Osteoblast (primary cell): ENCODE results near the gene NCEH1. TPM values are rescaled to one million over a fixed set of nuclear protein-coding genes. Genes with fewer than 3 reads are reported as not detected.
A peak's percentile ranks its signal among the peaks of the same experiment; 100 is the strongest.

Experiments used
- DNase-seq: peaks from one replicate; pipeline ENCODE4 v3.0.0; 2011; ENCODE audit warnings: low spot score, mixed read lengths; ENCODE audit not compliant: insufficient read length; ENCODE audit errors: missing footprints
- H2AFZ ChIP-seq: 2 replicates; pipeline ENCODE4 v1.6.0; 2011; ENCODE audit warnings: mild to moderate bottlenecking, low read length
- H3K27ac ChIP-seq: 2 replicates; pipeline ENCODE4 v1.5.1; 2011; ENCODE audit warnings: mild to moderate bottlenecking, low read depth, low read length, moderate library complexity
- H3K27me3 ChIP-seq: 2 replicates; pipeline ENCODE4 v1.6.0; 2012; ENCODE audit warnings: mild to moderate bottlenecking, control low read depth, inconsistent platforms, low read length, moderate library complexity; ENCODE audit not compliant: insufficient read depth
- H3K36me3 ChIP-seq: 2 replicates; pipeline ENCODE4 v1.5.1; 2011; ENCODE audit warnings: mild to moderate bottlenecking, low read length, control low read depth, moderate library complexity; ENCODE audit not compliant: insufficient read depth
- H3K4me1 ChIP-seq: 2 replicates; pipeline ENCODE4 v1.5.1; 2011; ENCODE audit warnings: mild to moderate bottlenecking, low read length, control low read depth, moderate library complexity; ENCODE audit not compliant: insufficient read depth
- H3K4me2 ChIP-seq: 2 replicates; pipeline ENCODE4 v1.6.0; 2011; ENCODE audit warnings: mild to moderate bottlenecking, low read length; ENCODE audit not compliant: insufficient read depth
- H3K4me3 ChIP-seq: fragments of 200-600 bp; sonication (generic); 3 replicates; pipeline ENCODE4 v1.5.1; 2012; ENCODE audit warnings: mild to moderate bottlenecking, low read length, inconsistent platforms; ENCODE audit not compliant: insufficient read depth
- H3K79me2 ChIP-seq: 2 replicates; pipeline ENCODE4 v1.6.0; 2012; ENCODE audit warnings: mild to moderate bottlenecking, low read length, control low read depth, inconsistent platforms; ENCODE audit not compliant: insufficient read depth
- H3K9me3 ChIP-seq: 2 replicates; pipeline ENCODE4 v1.5.1; 2011; ENCODE audit warnings: low read depth, low read length, control low read depth
- H4K20me1 ChIP-seq: 2 replicates; pipeline ENCODE4 v1.6.0; 2012; ENCODE audit warnings: mild to moderate bottlenecking, low read length, control low read depth; ENCODE audit not compliant: insufficient read depth
- CTCF ChIP-seq: IDR thresholded peaks from 2 replicates; pipeline ENCODE4 v1.5.1; 2011; ENCODE audit warnings: mild to moderate bottlenecking, low read depth, low read length, moderate library complexity; ENCODE audit errors: extremely low read depth
- total RNA-seq: library from RNA; depleted of rRNA; stranded (reverse); fragments of >200 nt; gene quantifications from 2 replicates; pipeline ENCODE4 v1.2.3, GENCODE V29; 2012

Gene NCEH1
- total RNA-seq, 1 donor, result 10.9 TPM

- no peak for TF ChIP-seq CTCF
- no peak overlapping the region for H3K4me2 ChIP-seq
Measured at GRCh38 chr3:172694573-172695246, 16.2 kb downstream of the NCEH1 start.

GRCh38 chr3:172692751-172693338 lies 18.0 kb downstream of the NCEH1 start:
- Histone ChIP-seq H3K4me2 (no peak overlapping the region), H3K9me3 (no peaks in the 10 kb centered on the region), H3K4me1 (no peaks in the 10 kb centered on the region), H3K4me3 (no peak overlapping the region), H3K79me2 (peaks cover 90% of the 10 kb centered on the region), H2AFZ (no peak overlapping the region), H3K27me3 (no peaks in the 10 kb centered on the region), H4K20me1 (no peaks in the 10 kb centered on the region), H3K36me3 (no peaks in the 10 kb centered on the region), H3K27ac (peak overlapping the region; percentile 35)
- TF ChIP-seq CTCF, result no peak
- DNase-seq, result no peak

More at GRCh38 chr3:172694573-172695246, 16.2 kb downstream of the NCEH1 start:
- Histone ChIP-seq H3K27ac (no peak overlapping the region), H3K4me1 (no peaks in the 10 kb centered on the region), H4K20me1 (no peaks in the 10 kb centered on the region), H3K4me3 (no peak overlapping the region), H3K36me3 (no peaks in the 10 kb centered on the region), H3K27me3 (no peaks in the 10 kb centered on the region), H3K79me2 (peaks cover 91% of the 10 kb centered on the region), H2AFZ (no peak overlapping the region), H3K9me3 (no peaks in the 10 kb centered on the region)
- no peak for DNase-seq

GRCh38 chr3:172690936-172691335 lies 19.9 kb downstream of the NCEH1 start:
- H3K4me1 ChIP-seq, result peaks cover 11% of the 10 kb centered on the region
- no peak overlapping the region for H3K4me2 ChIP-seq
- DNase-seq, result no peak
- H3K4me3 ChIP-seq, result no peak overlapping the region
- H2AFZ ChIP-seq, result no peak overlapping the region
- no peaks in the 10 kb centered on the region for H3K36me3 ChIP-seq
- H3K79me2 ChIP-seq, result peaks cover 91% of the 10 kb centered on the region
- TF ChIP-seq CTCF, result no peak
- H3K27ac ChIP-seq, result no peak overlapping the region
- no peaks in the 10 kb centered on the region for H4K20me1 ChIP-seq
- no peaks in the 10 kb centered on the region for H3K27me3 ChIP-seq
- no peaks in the 10 kb centered on the region for H3K9me3 ChIP-seq

- no peak for DNase-seq
- Histone ChIP-seq H3K27ac (no peak overlapping the region), H3K4me1 (peaks cover 22% of the 10 kb centered on the region), H3K79me2 (peaks cover 85% of the 10 kb centered on the region), H3K4me3 (no peak overlapping the region), H4K20me1 (no peaks in the 10 kb centered on the region), H3K27me3 (no peaks in the 10 kb centered on the region), H3K4me2 (no peak overlapping the region), H3K9me3 (no peaks in the 10 kb centered on the region), H2AFZ (no peak overlapping the region), H3K36me3 (no peaks in the 10 kb centered on the region)
- no peak for TF ChIP-seq CTCF
Measured at GRCh38 chr3:172688588-172688987, 22.3 kb downstream of the NCEH1 start.
